Stimulated activated effector memory CD8-positive, alpha-beta T cell treated with anti-CD3 and anti-CD28 coated beads, Interleukin-12 subunit alpha, Interleukin-12 subunit beta, amount 100 ng/mL, for 72 hours (primary cell): ENCODE results near the gene PZP.
A peak's percentile ranks its signal among the peaks of the same experiment; 100 is the strongest.
"Not testable (repeated sequence)": the region's sequence is repeated elsewhere in the genome, so short reads cannot be mapped to it uniquely, and the experiment has no call there.

Experiments
- ATAC-seq: fragments of 150-1000 bp; cut with Tn5 transposase; 2 replicates; pipeline ENCODE4 v1.10.0; 2021
- DNase-seq, 2 donors: peaks; one replicate each; pipeline ENCODE4 v3.0.0; 2021 to 2022; ENCODE audit warnings: low spot score in 2 of 2
- H3K27ac Mint-ChIP-seq: one replicate; pipeline ENCODE4 v1.8.0; 2022; ENCODE audit warnings: mild to moderate bottlenecking, mixed read lengths
- H3K36me3 Mint-ChIP-seq: one replicate; pipeline ENCODE4 v1.8.0; 2022; ENCODE audit warnings: mild to moderate bottlenecking, mixed read lengths
- H3K4me1 Mint-ChIP-seq: one replicate; pipeline ENCODE4 v1.8.0; 2022; ENCODE audit warnings: mixed read lengths
- H3K4me3 Mint-ChIP-seq: one replicate; pipeline ENCODE4 v1.8.0; 2022; ENCODE audit warnings: mild to moderate bottlenecking, mixed read lengths
- H3K9me3 Mint-ChIP-seq: one replicate; pipeline ENCODE4 v1.8.0; 2022; ENCODE audit warnings: mixed read lengths

Gene PZP

GRCh38 chr12:9208229-9208628, at the start of gene PZP:
TSS of gene PZP (minus strand) at chr12:9208395. CDS start at chr12:9208341, 54 bp downstream.
- Mint-ChIP-seq H3K27ac (no peak within 1 kb of the TSS), H3K4me1 (no peaks in the 10 kb centered on the region), H3K4me3 (no peak within 1 kb of the TSS), H3K9me3 (no peaks in the 10 kb centered on the region), H3K36me3 (peaks cover 4% of the 10 kb centered on the region)
- ATAC-seq (no peak), DNase-seq (no peak)

GRCh38 chr12:9256758-9257405, 48.7 kb upstream of the PZP start:
- no peaks in the 10 kb centered on the region for H3K36me3 Mint-ChIP-seq
- no peak overlapping the region for H3K27ac Mint-ChIP-seq
- no peaks in the 10 kb centered on the region for H3K4me1 Mint-ChIP-seq
- DNase-seq (no peak), ATAC-seq (no peak)
- no peak overlapping the region for H3K4me3 Mint-ChIP-seq
- no peaks in the 10 kb centered on the region for H3K9me3 Mint-ChIP-seq

- Mint-ChIP-seq H3K27ac (no peak overlapping the region), H3K4me1 (no peaks in the 10 kb centered on the region), H3K4me3 (no peak overlapping the region), H3K9me3 (no peaks in the 10 kb centered on the region), H3K36me3 (no peaks in the 10 kb centered on the region)
- no peak for DNase-seq
- ATAC-seq: no peak
Measured at GRCh38 chr12:9256341-9256740, 48.1 kb upstream of the PZP start.

GRCh38 chr12:9255837-9256236, 47.6 kb upstream of the PZP start:
- no peak overlapping the region for H3K27ac Mint-ChIP-seq
- no peak overlapping the region for H3K4me3 Mint-ChIP-seq
- DNase-seq: no peak
- no peaks in the 10 kb centered on the region for H3K4me1 Mint-ChIP-seq
- ATAC-seq: no peak
- no peaks in the 10 kb centered on the region for H3K9me3 Mint-ChIP-seq
- H3K36me3 Mint-ChIP-seq: no peaks in the 10 kb centered on the region

GRCh38 chr12:9253464-9253863, 45.3 kb upstream of the PZP start:
- Mint-ChIP-seq H3K9me3 (peaks cover 4% of the 10 kb centered on the region), H3K36me3 (no peaks in the 10 kb centered on the region), H3K27ac (no peak overlapping the region), H3K4me1 (peaks cover 3% of the 10 kb centered on the region), H3K4me3 (no peak overlapping the region)
- ATAC-seq (no peak), DNase-seq (no peak)

- DNase-seq, H3K36me3 Mint-ChIP-seq, H3K4me1 Mint-ChIP-seq, H3K27ac Mint-ChIP-seq, ATAC-seq, H3K9me3 Mint-ChIP-seq, H3K4me3 Mint-ChIP-seq: not testable (repeated sequence)
Measured at GRCh38 chr12:9252791-9253190, 44.6 kb upstream of the PZP start.

GRCh38 chr12:9252256-9252655, 44.1 kb upstream of the PZP start:
- no peaks in the 10 kb centered on the region for H3K36me3 Mint-ChIP-seq
- ATAC-seq (no peak), DNase-seq (no peak)
- no peak overlapping the region for H3K27ac Mint-ChIP-seq
- H3K4me1 Mint-ChIP-seq: peaks cover 9% of the 10 kb centered on the region
- H3K4me3 Mint-ChIP-seq: no peak overlapping the region
- H3K9me3 Mint-ChIP-seq: peaks cover 4% of the 10 kb centered on the region

- Mint-ChIP-seq H3K4me1 (peaks cover 35% of the 10 kb centered on the region), H3K9me3 (peaks cover 4% of the 10 kb centered on the region), H3K36me3 (peaks cover 6% of the 10 kb centered on the region), H3K27ac (no peak overlapping the region), H3K4me3 (no peak overlapping the region)
- DNase-seq: no peak
- no peak for ATAC-seq
Measured at GRCh38 chr12:9248435-9248834, 40.2 kb upstream of the PZP start.

- Mint-ChIP-seq H3K27ac (peak overlapping the region; percentile 94), H3K36me3 (peaks cover 11% of the 10 kb centered on the region), H3K4me1 (peaks cover 45% of the 10 kb centered on the region), H3K9me3 (peaks cover under 1% of the 10 kb centered on the region), H3K4me3 (peak overlapping the region; percentile 55)
- DNase-seq (peak; percentile 48 to 80), ATAC-seq (peak; percentile 97)
Measured at GRCh38 chr12:9244894-9245293, 36.7 kb upstream of the PZP start.

- Mint-ChIP-seq H3K4me3 (no peak overlapping the region), H3K9me3 (no peaks in the 10 kb centered on the region), H3K4me1 (peaks cover 47% of the 10 kb centered on the region), H3K36me3 (peaks cover 12% of the 10 kb centered on the region), H3K27ac (peak overlapping the region; percentile 94)
- peak; percentile 70 for ATAC-seq
- DNase-seq: no peak
Measured at GRCh38 chr12:9243999-9244649, 35.9 kb upstream of the PZP start.

- ATAC-seq (no peak), DNase-seq (no peak)
- H3K27ac Mint-ChIP-seq: no peak overlapping the region
- peak overlapping the region; percentile 95 for H3K4me3 Mint-ChIP-seq
- peaks cover 21% of the 10 kb centered on the region for H3K36me3 Mint-ChIP-seq
- no peaks in the 10 kb centered on the region for H3K9me3 Mint-ChIP-seq
- peaks cover 48% of the 10 kb centered on the region for H3K4me1 Mint-ChIP-seq
Measured at GRCh38 chr12:9241301-9241700, 33.1 kb upstream of the PZP start.

- ATAC-seq: no peak
- H3K4me3 Mint-ChIP-seq: peak overlapping the region; percentile 95
Measured at GRCh38 chr12:9240776-9241175, 32.6 kb upstream of the PZP start.

GRCh38 chr12:9240004-9240635, 31.9 kb upstream of the PZP start:
- Mint-ChIP-seq H3K36me3 (peaks cover 27% of the 10 kb centered on the region), H3K27ac (peak overlapping the region; percentile 99), H3K4me3 (peak overlapping the region; percentile 95), H3K4me1 (peaks cover 41% of the 10 kb centered on the region)
- DNase-seq: peak; percentile 18 to 61
- H3K9me3 Mint-ChIP-seq: not testable (repeated sequence)
- peak; percentile 52 for ATAC-seq

More at GRCh38 chr12:9240776-9241175, 32.6 kb upstream of the PZP start:
- no peaks in the 10 kb centered on the region for H3K9me3 Mint-ChIP-seq
- peaks cover 46% of the 10 kb centered on the region for H3K4me1 Mint-ChIP-seq
- DNase-seq: no peak
- H3K27ac Mint-ChIP-seq: no peak overlapping the region
- peaks cover 21% of the 10 kb centered on the region for H3K36me3 Mint-ChIP-seq

GRCh38 chr12:9237286-9237685, 29.1 kb upstream of the PZP start:
- Mint-ChIP-seq H3K4me3 (no peak overlapping the region), H3K27ac (no peak overlapping the region), H3K9me3 (no peaks in the 10 kb centered on the region), H3K36me3 (peaks cover 23% of the 10 kb centered on the region), H3K4me1 (peaks cover 23% of the 10 kb centered on the region)
- DNase-seq: no peak
- ATAC-seq: no peak

GRCh38 chr12:9235519-9235918, 27.3 kb upstream of the PZP start:
- Mint-ChIP-seq H3K27ac (no peak overlapping the region), H3K36me3 (peaks cover 23% of the 10 kb centered on the region), H3K4me3 (no peak overlapping the region), H3K9me3 (no peaks in the 10 kb centered on the region), H3K4me1 (peaks cover 23% of the 10 kb centered on the region)
- no peak for ATAC-seq
- DNase-seq: no peak

GRCh38 chr12:9227950-9228349, 19.8 kb upstream of the PZP start:
- Mint-ChIP-seq H3K27ac (no peak overlapping the region), H3K36me3 (no peaks in the 10 kb centered on the region), H3K4me3 (no peak overlapping the region), H3K9me3 (peaks cover 3% of the 10 kb centered on the region), H3K4me1 (no peaks in the 10 kb centered on the region)
- DNase-seq (no peak), ATAC-seq (no peak)
